Esophagus muscularis mucosa (tissue), 4 donors: ENCODE data around the gene ATRNL1. TPM values are rescaled to one million over a fixed set of nuclear protein-coding genes. Genes with fewer than 3 reads are reported as not detected.

Experiments
- DNase-seq: peaks from one replicate; pipeline ENCODE4 v3.0.0-alpha.2; 2017; ENCODE audit errors: extremely low spot score
- H3K27ac ChIP-seq, 4 donors: fragments of 200-600 bp; sonication (generic); replicated peaks in 1 of 4; 1 replicate in 3 of 4; 2 replicates in 1 of 4; pipeline ENCODE4 v1.5.1; 2016 to 2019; ENCODE audit warnings: mild to moderate bottlenecking in 1 of 4
- H3K27me3 ChIP-seq, 4 donors: fragments of 200-600 bp; sonication (generic); one replicate each; pipeline versions ENCODE4 v1.5.1 to v1.6.0; 2016 to 2019
- H3K36me3 ChIP-seq, 4 donors: fragments of 200-600 bp; sonication (generic); one replicate each; pipeline ENCODE4 v1.5.1; 2016 to 2019
- H3K4me1 ChIP-seq, 4 donors: fragments of 200-600 bp; sonication (generic); one replicate each; pipeline ENCODE4 v1.5.1; 2016 to 2019
- H3K4me3 ChIP-seq, 4 donors: fragments of 200-600 bp; sonication (generic); 1 replicate in 2 of 4; 2 replicates in 2 of 4; pipeline ENCODE4 v1.5.1; 2016 to 2019; ENCODE audit warnings: mild to moderate bottlenecking in 4 of 4, moderate library complexity in 1 of 4
- H3K9me3 ChIP-seq, 4 donors: fragments of 200-600 bp; sonication (generic); 1 replicate in 3 of 4; 2 replicates in 1 of 4; pipeline ENCODE4 v1.5.1; 2016 to 2019
- CTCF ChIP-seq, 3 experiments: fragments of 200-600 bp in 2 of 3; fragments of 450-650 bp in 1 of 3; sonication (generic) in 2 of 3; IDR thresholded peaks; one replicate each; pipeline ENCODE4 v1.5.1; 2017 to 2019; ENCODE audit warnings: antibody characterized with exemption in 3 of 3, mild to moderate bottlenecking in 2 of 3, moderate library complexity in 1 of 3
- EP300 ChIP-seq: sonication (generic); formaldehyde crosslinking; IDR thresholded peaks from one replicate; pipeline ENCODE4 v1.6.1; 2017; ENCODE audit warnings: antibody characterized with exemption
- POLR2A ChIP-seq: fragments of 450-650 bp; IDR thresholded peaks from one replicate; pipeline ENCODE4 v1.6.1; 2017; ENCODE audit warnings: antibody characterized with exemption, moderate library complexity, mild to moderate bottlenecking, low read depth
- POLR2AphosphoS5 ChIP-seq, 2 donors: sonication (generic); formaldehyde crosslinking; IDR thresholded peaks; one replicate each; pipeline ENCODE4 v1.6.1; 2017; ENCODE audit warnings: antibody characterized with exemption in 2 of 2
- WGBS: methylation state at CpG from one replicate; pipeline ENCODE4 v1.1.5; 2018; 5-methylcytosine and 5-hydroxymethylcytosine counted together
- intact Hi-C: fragments of 100-400 bp; cut with DNase I; formaldehyde crosslinking; loops from one replicate; pipeline ENCODE4 v1.15.1; 2023
- total RNA-seq, 4 donors: library from RNA; depleted of rRNA; stranded (reverse); fragments of >200 nt; gene quantifications; one replicate each; pipeline versions ENCODE4 v1.1.0 to v1.2.1, GENCODE V29; 2016

Gene ATRNL1
- total RNA-seq, 4 donors from 2014 or later = 5.0 to 18.0 (median 11.3) TPM

DNA sequence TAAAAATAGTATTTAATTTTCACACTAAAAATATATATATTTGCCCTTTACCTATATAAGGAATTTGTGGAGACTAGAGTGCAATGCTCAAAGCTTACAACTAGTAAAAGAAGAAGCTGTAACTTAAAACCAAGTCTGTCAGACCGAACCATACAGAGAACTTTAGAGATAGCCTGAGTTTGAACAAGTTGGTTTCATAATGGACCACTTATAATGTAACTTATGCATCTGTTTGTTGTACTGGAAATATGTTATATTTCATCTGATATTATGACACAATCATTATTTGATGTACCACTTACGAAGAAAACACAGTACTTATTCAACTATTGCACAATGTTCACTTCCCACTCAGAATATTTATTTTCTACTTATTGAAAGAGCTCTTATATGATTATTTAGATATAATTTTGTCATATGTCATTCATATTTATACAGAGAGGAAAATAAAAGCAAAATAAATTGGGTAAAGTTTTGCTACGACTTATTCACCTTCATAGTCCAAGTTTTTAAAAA, 462.8 kb downstream of the ATRNL1 start:
- Histone ChIP-seq H3K9me3 (no peaks in the 10 kb centered on the region), H3K4me1 (no peaks in the 10 kb centered on the region), H3K36me3 (no peaks in the 10 kb centered on the region), H3K27ac (no peak overlapping the region), H3K27me3 (no peaks in the 10 kb centered on the region), H3K4me3 (no peak overlapping the region)
- WGBS = 57% methylated on average over 3 of the region's 3 CpGs
- intact Hi-C loops = no loop called here
- TF ChIP-seq CTCF (IDR thresholded peaks at IDR 0.05) (no peak), POLR2A (no peak), EP300 (no peak), POLR2AphosphoS5 (IDR thresholded peaks at IDR 0.05) (no peak)
- DNase-seq = no peak

DNA sequence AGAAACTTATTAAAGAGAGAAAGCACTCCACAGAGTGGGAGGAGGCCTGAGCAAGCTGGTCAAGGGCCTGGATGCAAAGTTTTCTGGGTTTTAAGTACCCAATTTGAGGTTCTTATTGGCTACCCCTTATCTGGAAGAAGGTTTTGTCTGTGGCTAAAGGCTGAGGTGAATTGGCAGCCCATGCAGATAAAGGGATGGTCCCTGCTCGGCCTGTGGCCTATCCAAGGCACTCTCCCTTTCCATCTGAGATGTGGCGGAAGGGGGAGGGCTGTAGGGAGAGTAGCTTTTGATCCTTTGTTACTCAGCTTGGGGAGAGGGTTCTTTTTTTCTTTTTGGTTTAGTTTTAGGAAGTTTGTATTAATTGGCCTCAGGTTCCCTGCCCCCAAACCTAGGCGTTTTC, 465.1 kb downstream of the ATRNL1 start:
- no peak for DNase-seq
- no peak for TF ChIP-seq EP300
- TF ChIP-seq CTCF (IDR thresholded peaks at IDR 0.05) = no peak
- TF ChIP-seq POLR2A = no peak
- no peak for TF ChIP-seq POLR2AphosphoS5 (IDR thresholded peaks at IDR 0.05)
- Histone ChIP-seq H3K27ac (no peak overlapping the region), H3K4me3 (no peak overlapping the region), H3K36me3 (no peaks in the 10 kb centered on the region), H3K4me1 (no peaks in the 10 kb centered on the region), H3K27me3 (no peaks in the 10 kb centered on the region), H3K9me3 (no peaks in the 10 kb centered on the region)
- intact Hi-C loops = no loop called here
- WGBS = 53% methylated on average over 3 of the region's 3 CpGs

DNA sequence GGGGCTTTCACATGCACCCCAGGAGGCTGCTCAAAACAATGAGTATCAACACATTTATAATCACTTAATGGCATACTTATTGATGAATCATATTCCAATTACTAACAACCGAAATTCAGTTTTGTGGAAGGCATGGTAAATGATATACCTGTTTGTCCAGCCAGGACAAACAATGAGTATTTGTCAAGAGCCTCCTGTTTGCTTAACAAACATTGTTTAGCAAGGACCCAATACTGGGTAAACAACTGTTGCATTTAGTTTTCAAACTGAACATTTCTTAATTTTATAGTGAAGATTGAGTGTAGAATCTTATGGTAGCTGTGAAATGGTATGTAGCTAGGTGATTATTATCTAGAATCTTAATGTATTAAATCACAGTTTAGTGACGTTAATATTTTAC, 473.7 kb downstream of the ATRNL1 start:
- DNase-seq = no peak
- Histone ChIP-seq H3K36me3 (no peaks in the 10 kb centered on the region), H3K4me1 (no peaks in the 10 kb centered on the region), H3K27me3 (no peaks in the 10 kb centered on the region), H3K4me3 (no peak overlapping the region), H3K27ac (no peak overlapping the region), H3K9me3 (no peaks in the 10 kb centered on the region)
- intact Hi-C loops = no loop called here
- TF ChIP-seq CTCF (IDR thresholded peaks at IDR 0.05) = no peak
- TF ChIP-seq EP300 = no peak
- TF ChIP-seq POLR2A = no peak
- TF ChIP-seq POLR2AphosphoS5 (IDR thresholded peaks at IDR 0.05) = no peak
- 77% methylated on average over 2 of the region's 2 CpGs for WGBS

DNA sequence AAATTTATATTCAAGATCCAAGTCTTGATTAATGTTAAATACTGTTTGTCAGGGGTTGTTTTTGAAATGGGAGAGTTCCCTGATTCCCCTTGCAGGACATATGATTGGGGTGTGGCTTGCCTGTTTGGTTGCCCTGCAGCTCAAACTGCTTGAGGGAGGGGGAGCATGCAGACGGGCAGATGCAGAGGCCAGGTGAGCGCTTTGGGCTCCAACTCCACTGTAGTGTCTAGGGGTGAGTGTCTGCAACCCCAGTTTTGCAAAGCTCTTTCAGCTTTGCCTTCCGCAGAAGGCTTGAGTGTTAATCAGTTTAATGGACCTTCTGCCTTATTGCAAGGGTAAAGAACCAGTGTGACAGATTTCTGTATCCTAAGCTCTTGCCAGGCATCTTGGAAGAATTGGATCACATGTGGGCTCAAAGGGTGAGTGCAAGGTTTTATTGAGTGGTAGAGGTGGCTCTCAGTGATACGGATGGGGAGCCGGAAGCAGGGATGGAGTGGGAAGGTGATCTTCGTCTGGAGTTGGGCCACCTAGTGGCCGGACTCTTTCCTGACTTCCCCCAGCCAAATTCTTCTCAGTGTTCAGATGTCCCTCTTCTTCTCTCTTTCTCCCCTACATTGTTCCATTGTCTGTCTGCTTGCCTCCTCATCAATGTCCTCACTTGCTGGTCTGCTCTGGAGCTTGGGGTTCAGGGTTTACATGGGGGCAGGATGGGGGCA, 479.7 kb downstream of the ATRNL1 start:
- Histone ChIP-seq H3K36me3 (no peaks in the 10 kb centered on the region), H3K4me1 (no peaks in the 10 kb centered on the region), H3K9me3 (no peaks in the 10 kb centered on the region), H3K27ac (no peak overlapping the region), H3K27me3 (no peaks in the 10 kb centered on the region), H3K4me3 (no peak overlapping the region)
- intact Hi-C loops = no loop called here
- 79% methylated on average over 7 of the region's 7 CpGs for WGBS
- no peak for TF ChIP-seq POLR2A
- DNase-seq = no peak

DNA sequence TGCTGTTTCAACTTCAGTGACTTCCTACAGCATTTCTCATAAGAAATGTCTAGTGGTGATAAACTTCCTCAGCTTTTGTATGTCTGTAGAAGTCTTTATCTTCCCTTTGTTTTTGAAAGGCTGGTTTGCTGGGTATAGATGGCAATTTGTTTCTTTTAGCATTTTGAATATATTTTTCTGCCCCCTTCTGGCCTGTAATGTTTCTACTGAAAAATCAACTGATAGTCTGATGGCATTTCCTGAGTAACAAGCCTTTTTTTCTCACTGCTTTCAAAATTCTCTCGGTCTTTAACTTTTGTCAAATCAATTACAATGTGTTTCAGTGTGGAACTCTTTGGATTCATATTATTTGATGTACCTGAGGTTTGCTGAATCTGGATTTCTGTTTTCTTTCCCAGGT, 487.1 kb downstream of the ATRNL1 start:
- Histone ChIP-seq H3K27ac (no peak overlapping the region), H3K4me3 (no peak overlapping the region), H3K36me3 (no peaks in the 10 kb centered on the region), H3K9me3 (peaks cover 0 to 15% (median 0%) of the 10 kb centered on the region in 4 donors), H3K27me3 (no peaks in the 10 kb centered on the region), H3K4me1 (no peaks in the 10 kb centered on the region)
- no peak for DNase-seq
- TF ChIP-seq POLR2AphosphoS5 (IDR thresholded peaks at IDR 0.05) (no peak), POLR2A (no peak), EP300 (no peak), CTCF (IDR thresholded peaks at IDR 0.05) (no peak)
- WGBS = 82% methylated on average over 1 of the region's 1 CpG
- intact Hi-C loops = no loop called here
